ENCODE results near the gene CTBP2.

The CTBP2 gene

DNA sequence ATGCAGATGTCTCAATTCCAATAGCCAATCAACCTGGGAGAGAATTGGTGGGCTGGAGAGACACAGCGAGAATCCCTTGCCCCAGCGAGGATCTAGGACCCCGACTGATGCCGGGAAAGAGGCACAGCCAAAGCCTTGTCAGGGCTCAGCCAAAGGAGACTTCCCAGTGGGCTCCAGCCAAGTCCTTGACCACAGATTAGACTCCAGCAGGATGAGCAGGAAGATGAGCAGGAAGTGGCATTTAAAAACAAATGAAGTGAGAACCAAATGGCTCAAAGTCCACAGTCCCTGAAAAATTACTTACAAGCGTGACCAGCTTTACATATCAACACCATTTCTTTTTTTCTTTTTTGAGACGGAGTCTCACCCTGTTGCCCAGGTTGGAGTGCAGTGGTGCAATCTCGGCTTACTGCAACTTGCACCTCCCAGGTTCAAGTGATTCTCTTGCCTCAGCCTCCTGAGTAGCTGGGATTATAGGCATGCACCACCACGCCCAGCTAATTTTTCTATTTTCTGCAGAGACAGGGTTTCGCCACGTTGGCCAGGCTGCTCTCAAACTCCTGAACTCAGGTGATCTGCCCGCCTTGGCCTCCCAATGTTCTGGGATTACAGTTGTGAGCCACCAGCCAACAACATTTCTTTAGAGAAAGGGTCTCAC is 40.2 kb downstream of the CTBP2 start:
- H3K4me3 ChIP-seq (ENCODE audit: low read depth, low read length), result no peak overlapping the region
- TF ChIP-seq, protein P1, sequence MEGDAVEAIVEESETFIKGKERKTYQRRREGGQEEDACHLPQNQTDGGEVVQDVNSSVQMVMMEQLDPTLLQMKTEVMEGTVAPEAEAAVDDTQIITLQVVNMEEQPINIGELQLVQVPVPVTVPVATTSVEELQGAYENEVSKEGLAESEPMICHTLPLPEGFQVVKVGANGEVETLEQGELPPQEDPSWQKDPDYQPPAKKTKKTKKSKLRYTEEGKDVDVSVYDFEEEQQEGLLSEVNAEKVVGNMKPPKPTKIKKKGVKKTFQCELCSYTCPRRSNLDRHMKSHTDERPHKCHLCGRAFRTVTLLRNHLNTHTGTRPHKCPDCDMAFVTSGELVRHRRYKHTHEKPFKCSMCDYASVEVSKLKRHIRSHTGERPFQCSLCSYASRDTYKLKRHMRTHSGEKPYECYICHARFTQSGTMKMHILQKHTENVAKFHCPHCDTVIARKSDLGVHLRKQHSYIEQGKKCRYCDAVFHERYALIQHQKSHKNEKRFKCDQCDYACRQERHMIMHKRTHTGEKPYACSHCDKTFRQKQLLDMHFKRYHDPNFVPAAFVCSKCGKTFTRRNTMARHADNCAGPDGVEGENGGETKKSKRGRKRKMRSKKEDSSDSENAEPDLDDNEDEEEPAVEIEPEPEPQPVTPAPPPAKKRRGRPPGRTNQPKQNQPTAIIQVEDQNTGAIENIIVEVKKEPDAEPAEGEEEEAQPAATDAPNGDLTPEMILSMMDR (IDR thresholded peaks at IDR 0.05; ENCODE audit: low read depth, low read length, missing control alignments), result no peak
- DNase-seq (ENCODE audit: low read depth), result no peak

DNA sequence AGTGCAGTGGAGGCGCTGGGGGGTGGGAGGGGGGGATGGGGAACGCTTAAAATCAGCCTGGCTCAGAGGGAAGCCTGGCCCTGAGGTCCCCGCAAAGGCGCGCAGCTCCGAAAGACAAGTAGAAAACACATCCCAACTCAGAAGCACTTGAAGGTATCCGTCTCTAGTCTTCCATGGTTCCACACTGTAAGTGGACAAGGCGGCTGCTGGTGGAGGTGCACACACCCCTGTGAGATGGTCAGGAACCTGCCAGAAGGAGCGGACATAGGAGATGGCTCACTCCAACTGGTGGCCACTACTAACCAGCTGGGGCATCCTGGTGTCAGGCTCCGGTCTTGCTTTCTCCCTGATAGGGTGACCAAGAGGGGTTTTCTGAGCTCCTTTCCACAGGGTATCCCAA is 41.7 kb downstream of the CTBP2 start:
- TF ChIP-seq, protein P1 (IDR thresholded peaks at IDR 0.05; ENCODE audit: low read depth, low read length, missing control alignments), result no peak
- H3K4me3 ChIP-seq (ENCODE audit: low read depth, low read length), result no peak overlapping the region
- no peak for DNase-seq (ENCODE audit: low read depth)

DNA sequence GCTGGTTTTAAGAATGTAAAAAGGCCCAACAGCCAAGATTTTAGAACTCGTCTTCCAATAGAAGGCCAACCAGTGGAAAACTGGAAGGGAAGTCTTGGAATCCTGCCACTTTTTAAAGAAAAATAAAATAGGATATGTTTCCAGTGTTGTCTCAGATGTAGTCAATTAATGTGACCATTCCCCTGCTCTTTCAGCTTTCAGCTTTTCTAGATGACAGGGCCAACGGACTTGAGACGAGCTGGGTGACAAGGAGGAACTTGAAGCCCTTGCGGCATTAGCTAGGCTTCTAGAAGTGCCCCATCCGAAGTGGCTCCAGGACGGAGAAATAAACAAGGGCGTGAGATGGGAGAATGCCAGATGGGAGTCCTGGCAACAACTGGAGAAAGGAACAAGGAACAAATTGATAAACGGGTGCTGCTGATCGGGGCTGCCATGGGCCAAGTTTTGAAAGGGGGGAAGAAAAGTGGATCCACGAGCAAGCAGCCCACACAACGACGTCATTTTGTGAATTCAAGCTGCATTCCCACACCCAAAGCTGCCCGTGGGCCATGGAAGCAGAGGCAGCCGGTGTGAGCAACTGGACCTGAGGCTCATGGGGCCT is 42.3 kb downstream of the CTBP2 start:
- no peak overlapping the region for H3K4me3 ChIP-seq (ENCODE audit: low read depth, low read length)
- no peak for DNase-seq (ENCODE audit: low read depth)
- TF ChIP-seq, protein P1 (IDR thresholded peaks at IDR 0.05; ENCODE audit: low read depth, low read length, missing control alignments), result no peak

DNA sequence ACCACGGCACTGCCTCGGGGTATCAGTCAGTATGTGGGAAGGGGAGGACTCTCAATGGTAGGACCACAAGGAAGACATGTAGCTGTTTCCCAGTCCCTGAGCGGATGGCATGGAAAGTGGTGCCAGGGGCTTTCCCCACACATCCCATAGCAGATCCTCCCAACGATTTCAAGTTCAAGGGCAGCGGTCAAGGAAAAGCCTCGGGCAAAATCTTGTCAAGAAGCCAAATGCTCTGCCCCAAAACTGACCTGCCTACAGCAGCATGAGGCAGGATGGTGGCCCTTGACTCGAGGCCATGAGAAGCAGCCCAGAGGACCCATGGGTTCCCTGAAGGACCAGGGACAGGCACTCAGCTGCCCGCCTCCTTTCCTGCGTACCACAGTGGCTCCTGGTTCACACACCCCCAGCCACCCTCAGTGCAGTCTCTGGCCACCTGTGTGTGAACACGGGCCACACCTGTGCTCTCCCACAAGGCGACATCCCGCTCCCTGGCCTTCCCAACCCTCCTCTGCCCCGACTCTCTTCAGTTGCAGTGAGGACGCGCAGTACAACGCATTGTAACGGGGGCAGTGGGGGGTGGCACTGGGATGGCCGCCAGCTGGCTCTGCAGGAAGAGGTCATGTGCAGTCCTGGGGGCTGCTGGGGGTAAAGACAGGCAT is 43.6 kb downstream of the CTBP2 start:
- TF ChIP-seq, protein P1 (IDR thresholded peaks at IDR 0.05; ENCODE audit: low read depth, low read length, missing control alignments), result no peak
- DNase-seq (ENCODE audit: low read depth), result no peak
- no peak overlapping the region for H3K4me3 ChIP-seq (ENCODE audit: low read depth, low read length)

DNA sequence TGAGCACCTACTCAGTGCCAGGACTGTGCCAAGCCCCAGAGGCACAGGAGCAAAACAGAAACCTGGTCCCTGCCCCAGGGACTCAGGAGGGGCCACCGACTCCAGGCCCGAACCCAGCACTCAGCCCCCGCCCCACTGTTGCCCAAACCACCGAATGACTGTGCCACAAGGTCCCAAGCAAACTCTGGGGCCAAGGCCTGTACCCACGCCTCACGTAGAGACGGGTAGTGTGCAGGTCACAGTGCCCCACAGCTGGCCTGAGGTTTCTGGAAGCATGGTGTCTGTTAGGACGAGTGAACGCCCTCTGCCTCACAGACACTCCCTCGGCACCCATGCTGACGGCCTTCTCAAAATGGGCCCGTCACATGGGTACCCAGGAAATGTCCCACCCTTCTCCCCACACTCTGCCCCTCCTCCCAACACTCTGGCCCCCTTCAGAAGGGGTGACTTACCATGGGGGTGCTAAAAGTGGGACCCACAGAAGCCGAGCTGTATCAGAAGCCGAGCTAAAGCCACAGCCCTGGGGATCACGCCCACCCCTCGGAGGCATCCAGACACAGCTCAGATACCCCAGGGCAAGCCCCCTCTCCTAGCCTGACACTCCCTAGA is 44.2 kb downstream of the CTBP2 start:
- H3K4me3 ChIP-seq (ENCODE audit: low read depth, low read length), result no peak overlapping the region
- TF ChIP-seq, protein P1 (IDR thresholded peaks at IDR 0.05; ENCODE audit: low read depth, low read length, missing control alignments), result no peak
- DNase-seq (ENCODE audit: low read depth), result no peak

DNA sequence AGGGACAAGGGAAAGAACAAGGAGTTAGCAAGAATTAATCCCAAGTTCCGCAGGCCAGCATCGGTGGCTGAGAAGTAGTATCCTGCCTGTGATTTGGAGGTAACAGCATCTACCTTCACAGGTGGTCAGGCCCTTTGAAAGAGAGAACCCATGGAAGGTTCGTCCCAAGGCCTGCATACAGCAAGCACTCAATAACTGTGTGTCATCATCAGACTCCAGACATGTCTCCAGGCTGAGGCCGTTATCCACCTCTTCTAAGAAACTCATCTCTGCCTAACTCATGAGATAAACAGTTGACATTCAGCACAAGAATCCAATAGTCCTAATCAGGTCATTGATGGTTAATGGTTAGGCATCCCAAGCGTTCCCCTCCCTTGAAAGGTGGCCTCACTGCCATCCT is 45.0 kb downstream of the CTBP2 start:
- DNase-seq (ENCODE audit: low read depth), result no peak
- no peak overlapping the region for H3K4me3 ChIP-seq (ENCODE audit: low read depth, low read length)
- TF ChIP-seq, protein P1 (IDR thresholded peaks at IDR 0.05; ENCODE audit: low read depth, low read length, missing control alignments), result no peak

Measured in GM12864 (cell line).